ENCODE data around the gene RNF175.

GRCh38 chr4:153745651-153746050 lies 14.2 kb downstream of the RNF175 start:
- TF ChIP-seq, protein P1, sequence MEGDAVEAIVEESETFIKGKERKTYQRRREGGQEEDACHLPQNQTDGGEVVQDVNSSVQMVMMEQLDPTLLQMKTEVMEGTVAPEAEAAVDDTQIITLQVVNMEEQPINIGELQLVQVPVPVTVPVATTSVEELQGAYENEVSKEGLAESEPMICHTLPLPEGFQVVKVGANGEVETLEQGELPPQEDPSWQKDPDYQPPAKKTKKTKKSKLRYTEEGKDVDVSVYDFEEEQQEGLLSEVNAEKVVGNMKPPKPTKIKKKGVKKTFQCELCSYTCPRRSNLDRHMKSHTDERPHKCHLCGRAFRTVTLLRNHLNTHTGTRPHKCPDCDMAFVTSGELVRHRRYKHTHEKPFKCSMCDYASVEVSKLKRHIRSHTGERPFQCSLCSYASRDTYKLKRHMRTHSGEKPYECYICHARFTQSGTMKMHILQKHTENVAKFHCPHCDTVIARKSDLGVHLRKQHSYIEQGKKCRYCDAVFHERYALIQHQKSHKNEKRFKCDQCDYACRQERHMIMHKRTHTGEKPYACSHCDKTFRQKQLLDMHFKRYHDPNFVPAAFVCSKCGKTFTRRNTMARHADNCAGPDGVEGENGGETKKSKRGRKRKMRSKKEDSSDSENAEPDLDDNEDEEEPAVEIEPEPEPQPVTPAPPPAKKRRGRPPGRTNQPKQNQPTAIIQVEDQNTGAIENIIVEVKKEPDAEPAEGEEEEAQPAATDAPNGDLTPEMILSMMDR (IDR thresholded peaks at IDR 0.05), result no peak
- TF ChIP-seq POLR2A (IDR thresholded peaks at IDR 0.05), result no peak
- no peak for TF ChIP-seq POLR2AphosphoS5 (IDR thresholded peaks at IDR 0.05)

Measured in sigmoid colon (tissue), 4 donors.